Measurements from ENCODE around the gene SRMS. TPM values are rescaled to one million over a fixed set of nuclear protein-coding genes. Genes with fewer than 3 reads are reported as not detected.

The SRMS gene
- total and polyA plus RNA-seq, 2 donors (not counting 1 experiment from before 2014, with no cell fraction given): 0.17 to 0.54 TPM

DNA sequence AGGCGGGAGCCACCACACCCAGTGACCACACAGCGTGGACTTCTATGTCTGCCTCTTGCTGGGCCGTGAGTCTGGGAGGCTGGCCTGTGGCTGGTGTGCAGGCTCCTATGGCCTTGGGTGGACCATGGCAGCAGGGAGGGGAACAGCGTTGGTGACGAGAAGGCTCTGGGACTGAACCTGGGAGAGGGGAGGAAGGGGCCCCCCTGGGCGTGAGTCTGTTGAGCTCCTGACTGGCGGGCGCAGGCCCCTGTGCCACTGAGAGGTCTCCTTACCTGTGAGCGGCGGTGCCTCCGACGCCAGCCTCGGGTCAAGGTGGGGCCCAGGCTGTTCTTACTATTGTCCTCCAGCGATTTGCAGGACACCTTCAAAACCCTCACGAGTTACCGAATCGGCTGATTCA is 39.2 kb upstream of the SRMS start:
- intact Hi-C loops (cut with micrococcal nuclease): no loop called here
- H3K4me1 Mint-ChIP-seq: peaks cover 2% of the 10 kb centered on the region
- H4K20me1 ChIP-seq (ENCODE audit: control insufficient read depth, insufficient read depth, low read length, poor library complexity, severe bottlenecking): no peaks in the 10 kb centered on the region
- no peak overlapping the region for H3K4me3 ChIP-seq (ENCODE audit: control extremely low read depth in 1 of 5, extremely low read depth in 1 of 5, insufficient read depth in 1 of 5, low read depth in 2 of 5, low read length in 4 of 5)
- H3K4me3 Mint-ChIP-seq: no peak overlapping the region
- CTCF ChIA-PET: interaction anchor here (1.7 kb wide), 1 partner anchor 49 kb away, joined by 4 read pairs; no protein-coding TSS in a partner anchor
- H3K27me3 Mint-ChIP-seq: no peaks in the 10 kb centered on the region
- peaks cover 3 to 8% of the 10 kb centered on the region in 2 donors for H3K4me1 ChIP-seq (ENCODE audit: control insufficient read depth in 2 of 2, insufficient read depth in 2 of 2, low read length in 2 of 2)
- H3K27ac Mint-ChIP-seq: no peak overlapping the region
- no peaks in the 10 kb centered on the region for H3K79me2 ChIP-seq (ENCODE audit: control insufficient read depth, insufficient read depth, low read length)
- no peak for TF ChIP-seq CTCF (IDR thresholded peaks at IDR 0.05)
- no peak for TF ChIP-seq EZH2 (IDR thresholded peaks at IDR 0.05; ENCODE audit: borderline replicate concordance, insufficient read depth, low read depth, low read length, poor library complexity, severe bottlenecking)
- DNase-seq (peak; percentile 6), ATAC-seq (ENCODE audit: low read depth) (no peak)
- H2AFZ ChIP-seq (ENCODE audit: insufficient read depth, low read depth, low read length, poor library complexity, severe bottlenecking): no peak overlapping the region
- H3K4me2 ChIP-seq (replicated peaks; ENCODE audit: low read depth, low read length, poor library complexity, severe bottlenecking): no peak overlapping the region
- H3K9ac ChIP-seq (ENCODE audit: low read length): no peak overlapping the region
- no peaks in the 10 kb centered on the region for H3K27me3 ChIP-seq (replicated peaks in 1 of 4; ENCODE audit: control extremely low read depth in 1 of 4, control insufficient read depth in 3 of 4, insufficient read depth in 4 of 4, low read length in 3 of 4)
- H3K9me3 Mint-ChIP-seq (ENCODE audit: insufficient read depth): no peaks in the 10 kb centered on the region
- POLR2A ChIA-PET: interaction anchor here (0.7 kb wide), 2 partner anchors 90 to 366 kb away, joined by 3 read pairs; no protein-coding TSS in a partner anchor
- WGBS (ENCODE audit: insufficient coverage): 93% methylated on average over 16 of the region's 17 CpGs
- H3K36me3 ChIP-seq (replicated peaks in 1 of 2; ENCODE audit: control extremely low read depth in 1 of 2, control insufficient read depth in 1 of 2, extremely low read depth in 1 of 2, insufficient read depth in 2 of 2, low read length in 1 of 2): peaks cover 0 to 24% of the 10 kb centered on the region in 2 experiments
- H3K9me3 ChIP-seq (ENCODE audit: control extremely low read depth in 1 of 3, control insufficient read depth in 2 of 3, insufficient read depth in 1 of 3, low read length in 2 of 3): no peaks in the 10 kb centered on the region
- H3K27ac ChIP-seq (ENCODE audit: low read length in 2 of 2): no peak overlapping the region

DNA sequence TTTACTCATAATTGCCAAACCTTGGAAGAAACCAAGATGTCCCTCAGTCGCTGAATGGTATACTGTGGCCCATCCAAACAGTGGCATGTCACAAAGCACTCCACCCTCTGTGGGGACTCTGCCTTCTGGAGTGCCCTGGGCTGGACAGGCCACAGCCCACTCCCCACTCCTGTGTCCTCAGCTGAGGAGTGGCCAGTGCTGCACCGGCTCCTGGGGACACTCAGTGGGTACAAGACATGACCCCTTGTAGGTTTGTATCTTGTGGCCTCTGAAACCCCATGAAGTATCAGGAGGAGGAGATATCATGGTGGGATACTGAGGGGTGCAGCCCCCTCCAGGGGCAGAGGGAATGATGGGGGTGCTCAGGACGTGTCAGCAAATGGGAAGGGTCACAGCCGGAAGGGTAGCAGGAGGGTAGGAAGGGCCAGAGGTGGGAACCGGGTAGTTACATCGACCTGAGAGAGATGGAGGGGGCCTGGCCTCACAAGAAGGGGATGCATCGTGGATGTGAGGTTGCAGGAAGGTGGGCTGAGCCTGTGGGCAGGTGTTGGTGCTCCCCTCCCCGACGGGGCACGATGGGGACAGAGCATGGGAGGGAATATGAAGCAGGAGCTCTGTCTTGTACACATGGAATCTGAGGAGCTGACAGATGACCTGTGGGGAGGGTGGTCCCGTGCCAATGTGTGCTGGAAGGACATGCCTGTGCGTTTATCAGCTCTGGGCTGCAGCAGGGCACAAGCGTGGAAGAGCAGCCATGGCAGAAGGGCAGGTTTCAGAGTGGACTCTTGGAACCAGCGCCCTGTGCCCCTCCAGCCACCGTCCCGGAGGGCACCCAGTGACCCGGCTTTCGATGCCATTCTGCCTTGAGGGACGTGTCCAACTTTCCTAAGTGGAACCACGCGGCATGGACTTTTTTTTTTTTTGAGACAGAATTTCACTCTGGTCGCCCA is 38.3 kb upstream of the SRMS start:
- Mint-ChIP-seq H3K9me3 (ENCODE audit: insufficient read depth) (no peaks in the 10 kb centered on the region), H3K27ac (no peak overlapping the region), H3K27me3 (no peaks in the 10 kb centered on the region), H3K4me3 (no peak overlapping the region), H3K4me1 (peaks cover 2% of the 10 kb centered on the region)
- Histone ChIP-seq H3K9ac (ENCODE audit: low read length) (no peak overlapping the region), H4K20me1 (ENCODE audit: control insufficient read depth, insufficient read depth, low read length, poor library complexity, severe bottlenecking) (no peaks in the 10 kb centered on the region), H3K4me3 (ENCODE audit: control extremely low read depth in 1 of 5, extremely low read depth in 1 of 5, insufficient read depth in 1 of 5, low read depth in 2 of 5, low read length in 4 of 5) (no peak overlapping the region), H3K4me2 (replicated peaks; ENCODE audit: low read depth, low read length, poor library complexity, severe bottlenecking) (no peak overlapping the region), H3K79me2 (ENCODE audit: control insufficient read depth, insufficient read depth, low read length) (no peaks in the 10 kb centered on the region), H3K27ac (ENCODE audit: low read length in 2 of 2) (no peak overlapping the region), H3K27me3 (replicated peaks in 1 of 4; ENCODE audit: control extremely low read depth in 1 of 4, control insufficient read depth in 3 of 4, insufficient read depth in 4 of 4, low read length in 3 of 4) (no peaks in the 10 kb centered on the region), H3K9me3 (ENCODE audit: control extremely low read depth in 1 of 3, control insufficient read depth in 2 of 3, insufficient read depth in 1 of 3, low read length in 2 of 3) (no peaks in the 10 kb centered on the region), H2AFZ (ENCODE audit: insufficient read depth, low read depth, low read length, poor library complexity, severe bottlenecking) (no peak overlapping the region), H3K4me1 (ENCODE audit: control insufficient read depth in 2 of 2, insufficient read depth in 2 of 2, low read length in 2 of 2) (peaks cover 3 to 10% of the 10 kb centered on the region in 2 donors), H3K36me3 (replicated peaks in 1 of 2; ENCODE audit: control extremely low read depth in 1 of 2, control insufficient read depth in 1 of 2, extremely low read depth in 1 of 2, insufficient read depth in 2 of 2, low read length in 1 of 2) (peaks cover 0 to 18% of the 10 kb centered on the region in 2 experiments)
- ATAC-seq (ENCODE audit: low read depth): no peak
- 92% methylated on average over 21 of the region's 22 CpGs for WGBS (ENCODE audit: insufficient coverage)
- CTCF ChIA-PET: interaction anchor here (1.7 kb wide), 1 partner anchor 48 kb away, joined by 4 read pairs; no protein-coding TSS in a partner anchor
- POLR2A ChIA-PET: interaction anchor here (0.7 kb wide), 2 partner anchors 90 to 367 kb away, joined by 3 read pairs; no protein-coding TSS in a partner anchor
- no peak for TF ChIP-seq EZH2 (IDR thresholded peaks at IDR 0.05; ENCODE audit: borderline replicate concordance, insufficient read depth, low read depth, low read length, poor library complexity, severe bottlenecking)
- TF ChIP-seq CTCF (IDR thresholded peaks at IDR 0.05): no peak
- intact Hi-C loops (cut with micrococcal nuclease): no loop called here
- peak; percentile 5 for DNase-seq
